Endothelial cell of umbilical vein (primary cell): ENCODE results near the gene TMEM26. TPM values are rescaled to one million over a fixed set of nuclear protein-coding genes. Genes with fewer than 3 reads are reported as not detected.

Source experiments
- BruUV-seq: library from RNA; stranded (reverse); fragments of 400-500 nt; replicated peaks from 2 replicates; lab custom pipeline; 2021; lab: Mats Ljungman, UMichigan
- CTCF ChIA-PET: fragments of 300-600, 350-600 bp; sonication (Branson Sonifier 250); formaldehyde crosslinking; loops from one replicate; lab custom pipeline; 2021; ENCODE audit warnings: antibody characterized with exemption, inconsistent platforms; lab: Charles Lee
- POLR2A ChIA-PET: fragments of 300-600, 350-600 bp; sonication (Branson Sonifier 250); formaldehyde crosslinking; loops from one replicate; lab custom pipeline; 2021; ENCODE audit warnings: antibody characterized with exemption, inconsistent platforms; lab: Charles Lee
- DNase-seq: peaks from one replicate; pipeline ENCODE4 v3.0.0-alpha.2; 2011; ENCODE audit warnings: low read depth, low spot score
- FAIRE-seq: peaks from 2 replicates; lab custom pipeline; 2011; peaks lifted over from hg19 to GRCh38; lab: Jason Lieb, UNC
- H2AFZ ChIP-seq: 2 replicates; pipeline ENCODE4 v1.6.0; 2012; ENCODE audit warnings: low read depth, low read length, control low read depth, inconsistent platforms
- H3K27ac ChIP-seq: 2 replicates; pipeline ENCODE4 v1.5.1; 2011; ENCODE audit warnings: low read depth, mild to moderate bottlenecking, control low read depth, low read length, moderate library complexity; ENCODE audit not compliant: insufficient read depth
- H3K27me3 ChIP-seq, 2 experiments: 2 replicates each; pipeline versions ENCODE4 v1.6.0 to v1.6.1; 2011; ENCODE audit warnings: low read length in 2 of 2, mixed read lengths in 1 of 2; ENCODE audit not compliant: control insufficient read depth in 2 of 2, insufficient read depth in 2 of 2
- H3K36me3 ChIP-seq, 2 experiments: 2 replicates in 1 of 2; 3 replicates in 1 of 2; pipeline ENCODE4 v1.5.1; 2011; ENCODE audit warnings: low read length in 2 of 2, mild to moderate bottlenecking in 1 of 2, moderate library complexity in 1 of 2; ENCODE audit not compliant: control insufficient read depth in 2 of 2, insufficient read depth in 2 of 2; ENCODE audit errors: extremely low read depth in 1 of 2
- H3K4me1 ChIP-seq: 3 replicates; pipeline ENCODE4 v1.5.1; 2011; ENCODE audit warnings: mild to moderate bottlenecking, low read length; ENCODE audit not compliant: control insufficient read depth, insufficient read depth; ENCODE audit errors: extremely low read depth
- H3K4me2 ChIP-seq: 2 replicates; pipeline ENCODE4 v1.6.1; 2011; ENCODE audit warnings: low read length, control low read depth, mixed read lengths; ENCODE audit not compliant: insufficient read depth
- H3K4me3 ChIP-seq, 3 experiments: fragments of 200-600 bp in 1 of 3; sonication (generic), shearing (Covaris generic) in 1 of 3; replicated peaks in 1 of 3; 2 replicates each; pipeline ENCODE4 v1.5.1; 2011 to 2016; ENCODE audit warnings: control low read depth in 3 of 3, low read length in 3 of 3, mild to moderate bottlenecking in 2 of 3, inconsistent platforms in 1 of 3, low read depth in 1 of 3, moderate library complexity in 1 of 3; ENCODE audit not compliant: insufficient read depth in 1 of 3
- H3K79me2 ChIP-seq: 2 replicates; pipeline ENCODE4 v1.6.0; 2012; ENCODE audit warnings: low read length, inconsistent platforms; ENCODE audit not compliant: control insufficient read depth, insufficient read depth
- H3K9ac ChIP-seq: replicated peaks from 2 replicates; pipeline ENCODE3; 2011; ENCODE audit warnings: low read length, control low read depth; ENCODE audit not compliant: insufficient read depth; ENCODE audit errors: extremely low read depth
- H3K9me1 ChIP-seq: replicated peaks from 3 replicates; pipeline ENCODE4 v1.6.0; 2011; ENCODE audit warnings: mild to moderate bottlenecking, low read length; ENCODE audit not compliant: control insufficient read depth, insufficient read depth; ENCODE audit errors: extremely low read depth
- H3K9me3 ChIP-seq: replicated peaks from 2 replicates; pipeline ENCODE4 v1.5.1; 2012; ENCODE audit warnings: low read length, inconsistent platforms; ENCODE audit not compliant: control insufficient read depth, insufficient read depth
- H4K20me1 ChIP-seq: replicated peaks from 2 replicates; pipeline ENCODE3; 2011; ENCODE audit warnings: mild to moderate bottlenecking, low read length; ENCODE audit not compliant: control insufficient read depth, insufficient read depth; ENCODE audit errors: extremely low read depth
- FOS ChIP-seq: IDR thresholded peaks from 2 replicates; pipeline ENCODE4 v1.6.1; 2011; ENCODE audit warnings: mild to moderate bottlenecking, low read length, moderate library complexity, borderline replicate concordance; ENCODE audit not compliant: insufficient read depth
- JUN ChIP-seq: IDR thresholded peaks from 2 replicates; pipeline ENCODE4 v1.6.1; 2011; ENCODE audit warnings: borderline replicate concordance, low read depth; ENCODE audit not compliant: insufficient read length, insufficient read depth
- POLR2AphosphoS5 ChIP-seq: IDR thresholded peaks from 2 replicates; pipeline ENCODE4 v1.6.1; 2012; ENCODE audit warnings: low read depth, mild to moderate bottlenecking, control low read depth, low read length, moderate library complexity; ENCODE audit not compliant: insufficient read depth
- dilution Hi-C: fragments of 300-500 bp; cut with MboI; formaldehyde crosslinking; loops from one replicate; pipeline ENCODE4 v1.15.0; 2019; ENCODE audit warnings: low sequenced_read_pairs; ENCODE audit not compliant: extremely low pct_ligation_motif_present
- intact Hi-C: fragments of 100-400 bp; cut with micrococcal nuclease; formaldehyde crosslinking; loops from one replicate; pipeline ENCODE4 v1.10.0; 2022
- polyA plus RNA-seq, 4 experiments: library from polyadenylated mRNA; depleted of rRNA in 3 of 4; stranded (reverse) in 3 of 4; unstranded in 1 of 4; fragments of >200 nt; gene quantifications; 2 replicates each; pipeline versions ENCODE4 v1.2.1 to v1.2.3, GENCODE V29; 2011 to 2012; ENCODE audit warnings: missing spikeins in 1 of 4
- total RNA-seq: library from RNA; stranded (reverse); gene quantifications from 2 replicates; pipeline ENCODE4 v1.2.3, GENCODE V29; 2021
- TF ChIP-seq, protein P1 (sequence below): IDR thresholded peaks from 2 replicates; pipeline ENCODE4 v1.6.1; 2011; ENCODE audit not compliant: insufficient read depth, insufficient read length

TMEM26 gene
- total and polyA plus RNA-seq, 2 donors (not counting 3 experiments of a cell fraction or from before 2014, with no cell fraction given): 0.07 to 0.27 TPM

GRCh38 chr10:61464461-61465170, 11.4 kb upstream of the TMEM26 start:
- Histone ChIP-seq H3K9me1 (no peaks in the 10 kb centered on the region), H3K9me3 (no peaks in the 10 kb centered on the region), H3K27ac (no peak overlapping the region), H3K79me2 (no peaks in the 10 kb centered on the region), H2AFZ (no peak overlapping the region), H3K4me1 (peaks cover 13% of the 10 kb centered on the region), H3K27me3 (no peaks in the 10 kb centered on the region), H3K4me2 (no peak overlapping the region), H3K36me3 (no peaks in the 10 kb centered on the region), H3K9ac (no peak overlapping the region), H3K4me3 (no peak overlapping the region), H4K20me1 (no peaks in the 10 kb centered on the region)
- CTCF ChIA-PET: no interaction called here
- FAIRE-seq (peak; percentile 43), DNase-seq (peak; percentile 74)
- peak; percentile 63 for TF ChIP-seq FOS
- TF ChIP-seq, protein P1, sequence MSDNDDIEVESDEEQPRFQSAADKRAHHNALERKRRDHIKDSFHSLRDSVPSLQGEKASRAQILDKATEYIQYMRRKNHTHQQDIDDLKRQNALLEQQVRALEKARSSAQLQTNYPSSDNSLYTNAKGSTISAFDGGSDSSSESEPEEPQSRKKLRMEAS: no peak
- peak; percentile 33 for TF ChIP-seq JUN
- dilution Hi-C loops (no loop called here), intact Hi-C loops (loop anchor here (1.0 kb wide), 1 partner anchor 23 kb away; no protein-coding TSS in a partner anchor)
- POLR2A ChIA-PET: no interaction called here
- no TSS peak for BruUV-seq

- H2AFZ ChIP-seq: no peak overlapping the region
- intact Hi-C loops (no loop called here), dilution Hi-C loops (no loop called here)
- peak; percentile 76 for FAIRE-seq
- no peaks in the 10 kb centered on the region for H3K9me1 ChIP-seq
- no peak overlapping the region for H3K27ac ChIP-seq
- ChIA-PET POLR2A (interaction anchor here (0.5 kb wide), 1 partner anchor 672 kb away, joined by 4 read pairs; no protein-coding TSS in a partner anchor), CTCF (interaction anchor here (0.6 to 1.1 kb wide), 4 partner anchors 12 to 433 kb away, joined by 3 to 4 read pairs (median 4); no protein-coding TSS in a partner anchor)
- no peak overlapping the region for H3K9ac ChIP-seq
- no peak overlapping the region for H3K4me3 ChIP-seq
- TF ChIP-seq POLR2AphosphoS5 (no peak), FOS (peak; percentile 21)
- peak; percentile 81 for DNase-seq
- no peaks in the 10 kb centered on the region for H4K20me1 ChIP-seq
- H3K9me3 ChIP-seq: no peaks in the 10 kb centered on the region
- no peaks in the 10 kb centered on the region for H3K79me2 ChIP-seq
- peak overlapping the region; percentile 25 for H3K4me2 ChIP-seq
- BruUV-seq: no TSS peak
- H3K4me1 ChIP-seq: peaks cover 13% of the 10 kb centered on the region
- no peaks in the 10 kb centered on the region for H3K27me3 ChIP-seq
- H3K36me3 ChIP-seq: no peaks in the 10 kb centered on the region
Observed at GRCh38 chr10:61463035-61463909, 10.1 kb upstream of the TMEM26 start.
